GM23338 (cell line): ENCODE data around the gene ADD1. TPM values are rescaled to one million over a fixed set of nuclear protein-coding genes. Genes with fewer than 3 reads are reported as not detected.

Experiments
- ATAC-seq: fragments of 200-7000 bp; cut with Tn5 transposase; 3 replicates; pipeline ENCODE4 v1.9.1; 2020
- DNase-seq: peaks from one replicate; pipeline ENCODE4 v3.0.0-alpha.2; 2015; ENCODE audit warnings: low spot score
- H2AFZ ChIP-seq: fragments of 200-600 bp; sonication (generic); 2 replicates; pipeline ENCODE4 v1.8.0; 2016; ENCODE audit warnings: antibody characterized with exemption, mild to moderate bottlenecking, moderate library complexity
- H3F3A ChIP-seq: fragments of 200-600 bp; sonication (generic); replicated peaks from 2 replicates; pipeline ENCODE4 v1.8.0; 2017; ENCODE audit warnings: antibody characterized with exemption, mixed run types, low read depth
- H3K27ac ChIP-seq: fragments of 200-600 bp; sonication (generic); 2 replicates; pipeline ENCODE4 v1.6.1; 2016; ENCODE audit warnings: low read depth
- H3K27me3 ChIP-seq: fragments of 200-600 bp; sonication (generic); 2 replicates; pipeline ENCODE4 v1.8.0; 2016; ENCODE audit warnings: mild to moderate bottlenecking, mixed run types, moderate library complexity; ENCODE audit not compliant: insufficient read depth
- H3K36me3 ChIP-seq: fragments of 200-600 bp; sonication (generic); 2 replicates; pipeline ENCODE4 v1.8.0; 2016; ENCODE audit warnings: mild to moderate bottlenecking; ENCODE audit not compliant: insufficient read depth
- H3K4me1 ChIP-seq: fragments of 200-600 bp; sonication (generic); 2 replicates; pipeline ENCODE4 v1.8.0; 2016; ENCODE audit warnings: mild to moderate bottlenecking, moderate library complexity; ENCODE audit not compliant: insufficient read depth
- H3K4me2 ChIP-seq: fragments of 200-600 bp; sonication (generic); 2 replicates; pipeline ENCODE4 v1.7.1; 2017; ENCODE audit warnings: mixed run types
- H3K4me3 ChIP-seq: fragments of 200-600 bp; sonication (generic); 2 replicates; pipeline ENCODE4 v1.6.1; 2016; ENCODE audit warnings: mixed run types
- H3K79me2 ChIP-seq: fragments of 200-600 bp; sonication (generic); replicated peaks from 2 replicates; pipeline ENCODE4 v1.8.0; 2017; ENCODE audit warnings: mild to moderate bottlenecking; ENCODE audit not compliant: insufficient read depth
- H3K9me2 ChIP-seq: fragments of 200-600 bp; sonication (generic); 2 replicates; pipeline ENCODE4 v1.8.0; 2017; ENCODE audit not compliant: insufficient read depth
- H4K20me1 ChIP-seq: fragments of 200-600 bp; sonication (generic); replicated peaks from 2 replicates; pipeline ENCODE4 v1.8.0; 2017; ENCODE audit warnings: mild to moderate bottlenecking; ENCODE audit not compliant: insufficient read depth
- H3K27ac Mint-ChIP-seq: 2 replicates; pipeline ENCODE4 v1.8.0; 2020; ENCODE audit warnings: inconsistent platforms, mild to moderate bottlenecking, moderate library complexity, mixed read lengths
- H3K27me3 Mint-ChIP-seq: 3 replicates; pipeline ENCODE4 v1.8.0; 2022; ENCODE audit warnings: low read depth, mild to moderate bottlenecking, moderate library complexity, mixed read lengths, inconsistent platforms; ENCODE audit not compliant: insufficient read depth, poor library complexity
- H3K36me3 Mint-ChIP-seq: 3 replicates; pipeline ENCODE4 v1.8.0; 2021; ENCODE audit warnings: low read depth, mild to moderate bottlenecking, inconsistent platforms, moderate library complexity, mixed read lengths
- H3K4me1 Mint-ChIP-seq: 3 replicates; pipeline ENCODE4 v1.8.0; 2020; ENCODE audit warnings: mild to moderate bottlenecking, inconsistent platforms, mixed read lengths
- H3K4me3 Mint-ChIP-seq: 3 replicates; pipeline ENCODE4 v1.8.0; 2021; ENCODE audit warnings: moderate library complexity, mild to moderate bottlenecking, inconsistent platforms, mixed read lengths
- H3K9me3 Mint-ChIP-seq: 3 replicates; pipeline ENCODE4 v1.8.0; 2020; ENCODE audit warnings: moderate library complexity, mild to moderate bottlenecking, inconsistent platforms, mixed read lengths
- CREB1 ChIP-seq: fragments of 250-450 bp; sonication (Bioruptor Pico); IDR thresholded peaks from 2 replicates; pipeline ENCODE4 v1.5.0; 2020; ENCODE audit warnings: low read depth, mild to moderate bottlenecking, moderate library complexity
- CTCF ChIP-seq, 2 experiments: fragments of 200-600 bp in 1 of 2; sonication (generic) in 1 of 2; conservative IDR thresholded peaks; 2 replicates each; pipeline versions ENCODE4 v1.5.1 to v1.6.1; 2016 to 2017; ENCODE audit warnings: antibody characterized with exemption in 2 of 2, low read depth in 2 of 2, mild to moderate bottlenecking in 2 of 2, moderate library complexity in 1 of 2
- POLR2AphosphoS5 ChIP-seq: IDR thresholded peaks from 2 replicates; pipeline ENCODE4 v1.6.1; 2016; ENCODE audit warnings: antibody characterized with exemption, low read depth
- REST ChIP-seq: IDR thresholded peaks from one replicate; pipeline ENCODE4 v1.6.1; 2018; ENCODE audit warnings: antibody characterized with exemption; ENCODE audit not compliant: unreplicated experiment
- ZNF114 ChIP-seq: fragments of 250-450 bp; sonication (Bioruptor Pico); IDR thresholded peaks from 2 replicates; pipeline ENCODE4 v1.5.0; 2020; ENCODE audit warnings: mild to moderate bottlenecking, moderate library complexity
- ZNF331 ChIP-seq: fragments of 250-450 bp; sonication (Bioruptor Pico); IDR thresholded peaks from 2 replicates; pipeline ENCODE4 v1.5.0; 2020; ENCODE audit warnings: low read depth, mild to moderate bottlenecking, moderate library complexity
- ZNF462 ChIP-seq: fragments of 250-450 bp; sonication (Bioruptor Pico); IDR thresholded peaks from 2 replicates; pipeline ENCODE4 v1.5.0; 2020; ENCODE audit warnings: mild to moderate bottlenecking, moderate library complexity
- polyA plus RNA-seq: library from polyadenylated mRNA; unstranded; fragments of >200 nt; fragmentation: Nextera tagmentation; extraction: Ambion mirVana; gene quantifications from 2 replicates; pipeline ENCODE4 v1.2.1, GENCODE V29; 2016
- total RNA-seq: library from RNA; depleted of rRNA; stranded (reverse); fragments of >200 nt; shearing (Covaris generic); gene quantifications from 2 replicates; pipeline ENCODE4 v1.2.3, GENCODE V29; 2014

Gene ADD1
- total and polyA plus RNA-seq, 2 experiments from 2014 or later = 126 to 144 TPM

- no peak for TF ChIP-seq REST
These were observed 12.6 kb downstream of the ADD1 start (continued) for GRCh38 chr4:2856266-2856665.

GRCh38 chr4:2857349-2857927 is 13.8 kb downstream of the ADD1 start:
- H3K27me3 ChIP-seq = no peaks in the 10 kb centered on the region
- no peak overlapping the region for H3K4me3 ChIP-seq
- peaks cover 31% of the 10 kb centered on the region for H3K4me1 ChIP-seq
- H4K20me1 ChIP-seq = peaks cover 10% of the 10 kb centered on the region
- H3K27me3 Mint-ChIP-seq = peaks cover 2% of the 10 kb centered on the region
- no peaks in the 10 kb centered on the region for H3K9me3 Mint-ChIP-seq
- H2AFZ ChIP-seq = no peak overlapping the region
- peaks cover 28% of the 10 kb centered on the region for H3K4me1 Mint-ChIP-seq
- 0 out of 2 replicates have a peak, but pooled peaks cover 2% of the 10 kb centered on the region for H3F3A ChIP-seq
- no peak overlapping the region for H3K27ac ChIP-seq
- no peak for ATAC-seq
- H3K4me3 Mint-ChIP-seq = no peak overlapping the region
- H3K79me2 ChIP-seq = peaks cover 95% of the 10 kb centered on the region
- peaks cover 12% of the 10 kb centered on the region; the same call in 2 of the 3 replicates for H3K36me3 Mint-ChIP-seq
- H3K4me2 ChIP-seq = no peak overlapping the region
- no peaks in the 10 kb centered on the region for H3K9me2 ChIP-seq
- DNase-seq = no peak
- H3K27ac Mint-ChIP-seq = no peak overlapping the region
- no peaks in the 10 kb centered on the region for H3K36me3 ChIP-seq
- TF ChIP-seq ZNF331 (CRISPR knock-in tag) = no peak
- no peak for TF ChIP-seq CTCF (conservative IDR thresholded peaks at IDR 0.05; ENCODE audit: low read depth in 2 of 2)
- TF ChIP-seq REST = no peak
- no peak for TF ChIP-seq ZNF114 (CRISPR knock-in tag)
- no peak for TF ChIP-seq POLR2AphosphoS5
- TF ChIP-seq CREB1 (CRISPR knock-in tag) = no peak
- TF ChIP-seq ZNF462 (CRISPR knock-in tag) = no peak
